OCI-LY1 (cell line): ENCODE data around the gene EXOC3L1.

Experiments
- H2AFZ ChIP-seq: fragments of 200-600 bp; sonication (generic), shearing (Covaris generic); 2 replicates; pipeline ENCODE4 v1.6.0; 2014; ENCODE audit warnings: antibody characterized with exemption, mild to moderate bottlenecking, low read length
- H3F3A ChIP-seq: fragments of 200-600 bp; sonication (generic), shearing (Covaris generic); 2 replicates; pipeline ENCODE4 v1.6.0; 2014; ENCODE audit warnings: mild to moderate bottlenecking, antibody characterized with exemption, low read length, moderate library complexity; ENCODE audit not compliant: insufficient read depth
- H3K27ac ChIP-seq: fragments of 200-600 bp; sonication (generic); 2 replicates; pipeline ENCODE4 v1.5.1; 2014; ENCODE audit warnings: low read length, mixed run types, mild to moderate bottlenecking, low read depth; ENCODE audit not compliant: poor library complexity, severe bottlenecking
- H3K27me3 ChIP-seq: fragments of 200-600 bp; sonication (generic); 2 replicates; pipeline ENCODE4 v1.6.0; 2014; ENCODE audit warnings: antibody characterized with exemption, mild to moderate bottlenecking, low read length, moderate library complexity; ENCODE audit not compliant: insufficient read depth
- H3K36me3 ChIP-seq: fragments of 200-600 bp; sonication (generic); 2 replicates; pipeline ENCODE4 v1.6.1; 2014; ENCODE audit warnings: mild to moderate bottlenecking, antibody characterized with exemption, low read length, moderate library complexity, mixed read lengths; ENCODE audit not compliant: insufficient read depth
- H3K4me1 ChIP-seq: fragments of 200-600 bp; sonication (generic); 2 replicates; pipeline ENCODE4 v1.5.1; 2014; ENCODE audit warnings: mild to moderate bottlenecking, low read length, moderate library complexity; ENCODE audit not compliant: insufficient read depth, severe bottlenecking
- H3K4me2 ChIP-seq: fragments of 200-600 bp; sonication (generic), shearing (Covaris generic); 2 replicates; pipeline ENCODE4 v1.6.1; 2014; ENCODE audit warnings: low read length
- H3K4me3 ChIP-seq: fragments of 200-600 bp; sonication (generic); 2 replicates; pipeline ENCODE4 v1.5.1; 2014; ENCODE audit warnings: low read length, low read depth, mild to moderate bottlenecking, mixed read lengths; ENCODE audit not compliant: poor library complexity, severe bottlenecking
- H3K79me2 ChIP-seq: fragments of 200-600 bp; shearing (Covaris generic); 2 replicates; pipeline ENCODE4 v1.6.1; 2016; ENCODE audit warnings: mixed run types, low read length, mixed read lengths; ENCODE audit not compliant: insufficient read depth
- H3K9ac ChIP-seq: fragments of 200-600 bp; sonication (generic), shearing (Covaris generic); 2 replicates; pipeline ENCODE4 v1.6.1; 2014; ENCODE audit warnings: mild to moderate bottlenecking, low read length, mixed read lengths
- H3K9me2 ChIP-seq: fragments of 200-600 bp; sonication (generic), shearing (Covaris generic); 2 replicates; pipeline ENCODE4 v1.6.1; 2014; ENCODE audit warnings: low read depth, mild to moderate bottlenecking, low read length, mixed read lengths
- H3K9me3 ChIP-seq: fragments of 200-600 bp; shearing (Covaris generic); 2 replicates; pipeline ENCODE4 v1.6.1; 2014; ENCODE audit warnings: low read length, mixed read lengths
- H4K20me1 ChIP-seq: fragments of 200-600 bp; sonication (generic), shearing (Covaris generic); 2 replicates; pipeline ENCODE4 v1.6.0; 2016; ENCODE audit warnings: mild to moderate bottlenecking, low read length; ENCODE audit not compliant: insufficient read depth
- EZH2 ChIP-seq: fragments of 200-600 bp; sonication (generic), shearing (Covaris generic); IDR thresholded peaks from 2 replicates; pipeline ENCODE4 v1.8.0; 2017; ENCODE audit warnings: borderline replicate concordance, mixed run types, mild to moderate bottlenecking, antibody characterized with exemption, low read length, moderate library complexity, mixed read lengths
- TF ChIP-seq, protein P1 (sequence below): fragments of 200-600 bp; sonication (generic), shearing (Covaris generic); IDR thresholded peaks from 2 replicates; pipeline ENCODE4 v1.5.1; 2017; ENCODE audit warnings: mild to moderate bottlenecking, antibody characterized with exemption, low read length, moderate library complexity, mixed read lengths

EXOC3L1 gene

DNA sequence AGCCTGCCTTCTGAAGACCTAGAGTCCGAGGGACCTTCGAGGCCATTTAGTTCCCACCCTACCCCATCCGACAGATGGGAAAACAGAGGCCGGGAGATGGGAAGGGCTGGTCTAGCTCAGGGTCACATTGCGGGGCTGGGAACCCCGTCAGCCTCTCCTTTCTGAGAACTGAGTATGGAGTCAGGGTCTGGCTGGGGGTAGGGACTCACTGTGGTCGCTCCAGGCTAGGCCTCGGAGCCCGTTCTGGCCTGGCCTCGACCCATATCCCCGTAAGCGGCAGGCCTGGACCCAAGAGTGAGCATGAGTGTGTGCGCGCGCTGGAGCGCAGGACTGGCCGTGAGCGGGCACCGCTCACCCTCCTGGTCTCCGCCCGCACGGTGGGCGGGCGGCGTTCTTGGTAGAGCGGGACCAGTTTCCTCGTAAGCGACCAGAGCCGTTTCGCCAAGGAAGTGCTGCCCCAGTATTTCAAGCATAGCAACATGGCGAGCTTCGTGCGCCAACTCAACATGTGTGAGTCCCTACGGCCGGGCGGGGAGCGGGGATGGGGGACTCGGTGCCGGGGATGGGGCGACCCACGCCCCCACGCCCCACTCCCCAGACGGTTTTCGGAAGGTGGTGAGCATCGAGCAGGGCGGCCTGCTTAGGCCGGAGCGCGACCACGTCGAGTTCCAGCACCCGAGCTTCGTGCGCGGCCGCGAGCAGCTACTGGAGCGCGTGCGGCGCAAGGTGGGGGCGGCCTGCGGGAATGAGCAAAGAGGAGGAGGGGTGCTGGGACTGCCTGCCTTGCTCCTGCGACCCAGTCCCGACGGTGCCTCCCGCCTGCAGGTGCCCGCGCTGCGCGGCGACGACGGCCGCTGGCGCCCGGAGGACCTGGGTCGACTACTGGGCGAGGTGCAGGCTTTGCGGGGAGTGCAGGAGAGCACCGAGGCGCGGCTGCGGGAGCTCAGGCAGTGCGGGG lies 24.5 kb downstream of the EXOC3L1 start:
- TF ChIP-seq, protein P1, sequence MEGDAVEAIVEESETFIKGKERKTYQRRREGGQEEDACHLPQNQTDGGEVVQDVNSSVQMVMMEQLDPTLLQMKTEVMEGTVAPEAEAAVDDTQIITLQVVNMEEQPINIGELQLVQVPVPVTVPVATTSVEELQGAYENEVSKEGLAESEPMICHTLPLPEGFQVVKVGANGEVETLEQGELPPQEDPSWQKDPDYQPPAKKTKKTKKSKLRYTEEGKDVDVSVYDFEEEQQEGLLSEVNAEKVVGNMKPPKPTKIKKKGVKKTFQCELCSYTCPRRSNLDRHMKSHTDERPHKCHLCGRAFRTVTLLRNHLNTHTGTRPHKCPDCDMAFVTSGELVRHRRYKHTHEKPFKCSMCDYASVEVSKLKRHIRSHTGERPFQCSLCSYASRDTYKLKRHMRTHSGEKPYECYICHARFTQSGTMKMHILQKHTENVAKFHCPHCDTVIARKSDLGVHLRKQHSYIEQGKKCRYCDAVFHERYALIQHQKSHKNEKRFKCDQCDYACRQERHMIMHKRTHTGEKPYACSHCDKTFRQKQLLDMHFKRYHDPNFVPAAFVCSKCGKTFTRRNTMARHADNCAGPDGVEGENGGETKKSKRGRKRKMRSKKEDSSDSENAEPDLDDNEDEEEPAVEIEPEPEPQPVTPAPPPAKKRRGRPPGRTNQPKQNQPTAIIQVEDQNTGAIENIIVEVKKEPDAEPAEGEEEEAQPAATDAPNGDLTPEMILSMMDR, result no peak
- no peak for TF ChIP-seq EZH2
- no peak overlapping the region for H3K27ac ChIP-seq
- H3K9me2 ChIP-seq, result no peaks in the 10 kb centered on the region
- no peaks in the 10 kb centered on the region for H3K79me2 ChIP-seq
- H3K27me3 ChIP-seq, result no peaks in the 10 kb centered on the region; the same call in 1 of the 2 replicates
- H3K36me3 ChIP-seq, result no peaks in the 10 kb centered on the region
- H3K9me3 ChIP-seq, result no peaks in the 10 kb centered on the region
- H4K20me1 ChIP-seq, result no peaks in the 10 kb centered on the region
- no peak overlapping the region for H3K4me3 ChIP-seq
- no peak overlapping the region for H2AFZ ChIP-seq
- H3K4me1 ChIP-seq, result peaks cover 21% of the 10 kb centered on the region
- H3K9ac ChIP-seq, result no peak overlapping the region
- H3F3A ChIP-seq, result no peaks in the 10 kb centered on the region
- H3K4me2 ChIP-seq, result no peak overlapping the region

- no peaks in the 10 kb centered on the region for H3K9me2 ChIP-seq
- H3K79me2 ChIP-seq, result no peaks in the 10 kb centered on the region
- H2AFZ ChIP-seq, result no peak within 1 kb of the TSS
- no peaks in the 10 kb centered on the region; the same call in 1 of the 2 replicates for H3K27me3 ChIP-seq
- H3K4me1 ChIP-seq, result peaks cover 19% of the 10 kb centered on the region
- H3F3A ChIP-seq, result no peaks in the 10 kb centered on the region
- peak within 1 kb of the TSS; percentile 56 for H3K4me2 ChIP-seq
- no peaks in the 10 kb centered on the region for H3K9me3 ChIP-seq
- H3K4me3 ChIP-seq, result peak within 1 kb of the TSS; percentile 44
- H3K9ac ChIP-seq, result no peak within 1 kb of the TSS
- no peak within 1 kb of the TSS for H3K27ac ChIP-seq
- H3K36me3 ChIP-seq, result no peaks in the 10 kb centered on the region
- no peaks in the 10 kb centered on the region for H4K20me1 ChIP-seq
- no peak for TF ChIP-seq EZH2
- TF ChIP-seq, protein P1, result no peak
Measured at GRCh38 chr16:67164599-67165061, 25.3 kb downstream of the EXOC3L1 start, which contains the start of gene HSF4. TSS of gene HSF4 (plus strand) at chr16:67164745. CDS start at chr16:67164812, 67 bp downstream.

GRCh38 chr16:67163999-67164558 lies 25.9 kb downstream of the EXOC3L1 start:
- no peak for TF ChIP-seq EZH2
- TF ChIP-seq, protein P1, result no peak
- no peak overlapping the region for H2AFZ ChIP-seq
- peak overlapping the region; percentile 56; the same call in 1 of the 2 replicates for H3K4me2 ChIP-seq
- no peaks in the 10 kb centered on the region for H3K36me3 ChIP-seq
- H3K4me3 ChIP-seq, result peak overlapping the region; percentile 44
- H3K27me3 ChIP-seq, result no peaks in the 10 kb centered on the region; the same call in 1 of the 2 replicates
- no peaks in the 10 kb centered on the region for H3K79me2 ChIP-seq
- H3K4me1 ChIP-seq, result peaks cover 20% of the 10 kb centered on the region
- H3K27ac ChIP-seq, result no peak overlapping the region
- H3F3A ChIP-seq, result no peaks in the 10 kb centered on the region
- H4K20me1 ChIP-seq, result no peaks in the 10 kb centered on the region
- H3K9me3 ChIP-seq, result no peaks in the 10 kb centered on the region
- H3K9me2 ChIP-seq, result no peaks in the 10 kb centered on the region
- no peak overlapping the region for H3K9ac ChIP-seq
